Brain microvascular endothelial cell (primary cell): ENCODE measurements around the gene TWIST2.

ENCODE experiments used
- DNase-seq: peaks from one replicate; pipeline ENCODE4 v3.0.0-alpha.2; 2020
- H3K27ac ChIP-seq: fragments of 250-450 bp; sonication (Bioruptor Pico); 2 replicates; pipeline ENCODE4 v1.5.1; 2020; ENCODE audit warnings: mild to moderate bottlenecking, moderate library complexity
- H3K27me3 ChIP-seq: fragments of 250-450 bp; sonication (Bioruptor Pico); replicated peaks from 2 replicates; pipeline ENCODE4 v1.5.1; 2020; ENCODE audit warnings: mild to moderate bottlenecking
- H3K36me3 ChIP-seq: fragments of 250-450 bp; sonication (Bioruptor Pico); replicated peaks from 2 replicates; pipeline ENCODE4 v1.5.1; 2020; ENCODE audit warnings: mild to moderate bottlenecking
- H3K4me3 ChIP-seq: 2 replicates; pipeline ENCODE4 v1.5.1; 2011; ENCODE audit warnings: low read depth, mild to moderate bottlenecking, control low read depth, low read length, moderate library complexity
- CTCF ChIP-seq: IDR thresholded peaks from 2 replicates; pipeline ENCODE4 v1.5.1; 2011; ENCODE audit warnings: low read depth, mild to moderate bottlenecking, moderate library complexity, low read length, control low read depth, inconsistent platforms; ENCODE audit errors: missing control alignments
- in situ Hi-C: cut with HindIII; loops from 2 replicates; pipeline ENCODE4 v1.10.0; 2017; ENCODE audit warnings: low sequenced_read_pairs, low pct_ligation_motif_present

Gene TWIST2

GRCh38 chr2:238868067-238868524 is 20.2 kb downstream of the TWIST2 start:
- no peaks in the 10 kb centered on the region for H3K36me3 ChIP-seq
- in situ Hi-C loops: no loop called here
- no peaks in the 10 kb centered on the region for H3K27me3 ChIP-seq
- no peak overlapping the region for H3K27ac ChIP-seq
- TF ChIP-seq CTCF: no peak
- H3K4me3 ChIP-seq: no peak overlapping the region
- DNase-seq: no peak

- Histone ChIP-seq H3K27me3 (no peaks in the 10 kb centered on the region), H3K27ac (no peak overlapping the region), H3K4me3 (no peak overlapping the region), H3K36me3 (no peaks in the 10 kb centered on the region)
- in situ Hi-C loops: no loop called here
- no peak for DNase-seq
- no peak for TF ChIP-seq CTCF
Observed at GRCh38 chr2:238868616-238869292, 20.9 kb downstream of the TWIST2 start.

- H3K4me3 ChIP-seq: no peak overlapping the region
- in situ Hi-C loops: no loop called here
- no peak for DNase-seq
- no peaks in the 10 kb centered on the region for H3K27me3 ChIP-seq
- no peak for TF ChIP-seq CTCF
- H3K36me3 ChIP-seq: no peaks in the 10 kb centered on the region
- H3K27ac ChIP-seq: no peak overlapping the region
Observed at GRCh38 chr2:238869293-238870124, 21.6 kb downstream of the TWIST2 start.

- no peaks in the 10 kb centered on the region for H3K27me3 ChIP-seq
- no peaks in the 10 kb centered on the region for H3K36me3 ChIP-seq
- in situ Hi-C loops: no loop called here
- no peak for DNase-seq
- TF ChIP-seq CTCF: no peak
- H3K27ac ChIP-seq: no peak overlapping the region
- H3K4me3 ChIP-seq: no peak overlapping the region
Observed at GRCh38 chr2:238870261-238870660, 22.4 kb downstream of the TWIST2 start.

- Histone ChIP-seq H3K27me3 (no peaks in the 10 kb centered on the region), H3K4me3 (no peak overlapping the region), H3K36me3 (no peaks in the 10 kb centered on the region), H3K27ac (no peak overlapping the region)
- no peak for DNase-seq
- in situ Hi-C loops: no loop called here
- no peak for TF ChIP-seq CTCF
Observed at GRCh38 chr2:238872026-238872425, 24.1 kb downstream of the TWIST2 start.
